ENCODE results near the gene IL18R1.

GRCh38 chr2:102423368-102423767, 67.8 kb downstream of the IL18R1 start:
- TF ChIP-seq EZH2 (IDR thresholded peaks at IDR 0.05), result no peak
- TF ChIP-seq POLR2AphosphoS5 (IDR thresholded peaks at IDR 0.05; ENCODE audit: borderline replicate concordance, low read depth, low read length), result no peak
- no peak for TF ChIP-seq FOXP2 (optimal IDR thresholded peaks at IDR 0.05; ENCODE audit: control extremely low read depth, extremely low read length, insufficient read depth)
